OCI-LY3 (cell line): ENCODE results near the gene UQCC2.

ENCODE experiments used
- H2AFZ ChIP-seq: fragments of 200-600, 300-600 bp; shearing (Covaris generic); 2 replicates; pipeline ENCODE4 v1.6.0; 2014; ENCODE audit warnings: antibody characterized with exemption, low read depth, low read length
- H3K27ac ChIP-seq: fragments of 200-600, 300-600 bp; sonication (generic); 2 replicates; pipeline ENCODE4 v1.5.1; 2014; ENCODE audit warnings: mild to moderate bottlenecking, low read length, moderate library complexity, mixed read lengths
- H3K27me3 ChIP-seq: fragments of 200-600, 300-600 bp; sonication (generic); 2 replicates; pipeline ENCODE4 v1.6.1; 2014; ENCODE audit warnings: low read depth, low read length, mixed read lengths
- H3K36me3 ChIP-seq: fragments of 200-600, 300-600 bp; sonication (generic); replicated peaks from 2 replicates; pipeline ENCODE3; 2014; ENCODE audit warnings: low read depth, low read length, mixed read lengths
- H3K4me1 ChIP-seq: fragments of 300-600, 200-600 bp; sonication (generic); 2 replicates; pipeline ENCODE4 v1.6.1; 2014; ENCODE audit warnings: low read length, mixed read lengths
- H3K4me2 ChIP-seq: fragments of 200-600, 300-600 bp; sonication (generic); 2 replicates; pipeline ENCODE4 v1.6.1; 2014; ENCODE audit warnings: low read length, mixed read lengths
- H3K4me3 ChIP-seq: fragments of 300-600, 200-600 bp; sonication (generic); 2 replicates; pipeline ENCODE4 v1.5.1; 2014; ENCODE audit warnings: antibody characterized with exemption, mild to moderate bottlenecking, low read length, moderate library complexity
- H3K79me2 ChIP-seq: fragments of 300-600, 200-600 bp; shearing (Covaris generic); 2 replicates; pipeline ENCODE4 v1.6.1; 2014; ENCODE audit warnings: mild to moderate bottlenecking, low read length, mixed read lengths
- H3K9ac ChIP-seq: fragments of 300-600, 200-600 bp; shearing (Covaris generic); 2 replicates; pipeline ENCODE4 v1.6.0; 2014; ENCODE audit warnings: mild to moderate bottlenecking, low read length, moderate library complexity
- H3K9me3 ChIP-seq: fragments of 200-600, 300-600 bp; shearing (Covaris generic); 2 replicates; pipeline ENCODE4 v1.6.1; 2014; ENCODE audit warnings: low read length, mixed read lengths; ENCODE audit not compliant: insufficient read depth
- H4K20me1 ChIP-seq: fragments of 200-600, 300-600 bp; sonication (generic); 2 replicates; pipeline ENCODE4 v1.6.1; 2016; ENCODE audit warnings: low read length, mixed read lengths; ENCODE audit not compliant: insufficient read depth
- EZH2phosphoT487 ChIP-seq: fragments of 200-600 bp; shearing (Covaris generic); IDR thresholded peaks from 2 replicates; pipeline ENCODE4 v1.6.1; 2018; ENCODE audit warnings: antibody characterized with exemption, mixed run types, low read depth
- TF ChIP-seq, protein P1 (sequence below): fragments of 200-600, 300-600 bp; sonication (generic); IDR thresholded peaks from 2 replicates; pipeline ENCODE4 v1.5.1; 2014; ENCODE audit warnings: antibody characterized with exemption, low read length, low read depth

UQCC2 gene

DNA sequence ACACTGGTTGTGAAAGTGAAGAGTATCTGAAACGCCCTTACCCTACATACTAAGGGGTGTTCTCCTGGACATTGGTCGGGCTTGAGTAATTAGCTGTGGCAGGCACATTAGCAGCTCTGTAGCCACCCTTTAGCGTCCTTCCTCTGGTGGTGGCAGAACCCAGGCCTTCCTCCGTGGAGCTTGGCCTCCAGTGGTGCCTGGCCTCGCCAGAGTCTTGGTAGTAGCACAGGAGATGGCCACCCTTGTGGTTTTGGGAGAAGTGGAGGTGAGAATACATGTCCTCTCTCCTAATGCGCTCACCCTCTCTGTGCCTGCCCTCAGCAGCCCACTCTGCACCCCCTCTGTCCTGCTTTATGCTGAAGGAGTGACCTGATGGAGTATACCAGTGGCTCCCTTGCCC lies 17.6 kb upstream of the UQCC2 start:
- H3K27me3 ChIP-seq, result peaks cover 7% of the 10 kb centered on the region
- H3K9ac ChIP-seq, result no peak overlapping the region
- no peak overlapping the region for H3K4me3 ChIP-seq
- H3K4me1 ChIP-seq, result no peaks in the 10 kb centered on the region
- H4K20me1 ChIP-seq, result no peaks in the 10 kb centered on the region
- TF ChIP-seq EZH2phosphoT487, result no peak
- TF ChIP-seq, protein P1, sequence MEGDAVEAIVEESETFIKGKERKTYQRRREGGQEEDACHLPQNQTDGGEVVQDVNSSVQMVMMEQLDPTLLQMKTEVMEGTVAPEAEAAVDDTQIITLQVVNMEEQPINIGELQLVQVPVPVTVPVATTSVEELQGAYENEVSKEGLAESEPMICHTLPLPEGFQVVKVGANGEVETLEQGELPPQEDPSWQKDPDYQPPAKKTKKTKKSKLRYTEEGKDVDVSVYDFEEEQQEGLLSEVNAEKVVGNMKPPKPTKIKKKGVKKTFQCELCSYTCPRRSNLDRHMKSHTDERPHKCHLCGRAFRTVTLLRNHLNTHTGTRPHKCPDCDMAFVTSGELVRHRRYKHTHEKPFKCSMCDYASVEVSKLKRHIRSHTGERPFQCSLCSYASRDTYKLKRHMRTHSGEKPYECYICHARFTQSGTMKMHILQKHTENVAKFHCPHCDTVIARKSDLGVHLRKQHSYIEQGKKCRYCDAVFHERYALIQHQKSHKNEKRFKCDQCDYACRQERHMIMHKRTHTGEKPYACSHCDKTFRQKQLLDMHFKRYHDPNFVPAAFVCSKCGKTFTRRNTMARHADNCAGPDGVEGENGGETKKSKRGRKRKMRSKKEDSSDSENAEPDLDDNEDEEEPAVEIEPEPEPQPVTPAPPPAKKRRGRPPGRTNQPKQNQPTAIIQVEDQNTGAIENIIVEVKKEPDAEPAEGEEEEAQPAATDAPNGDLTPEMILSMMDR, result no peak
- no peak overlapping the region for H3K4me2 ChIP-seq
- no peak overlapping the region for H2AFZ ChIP-seq
- no peaks in the 10 kb centered on the region for H3K9me3 ChIP-seq
- no peak overlapping the region for H3K27ac ChIP-seq
- H3K79me2 ChIP-seq, result no peaks in the 10 kb centered on the region
- no peaks in the 10 kb centered on the region for H3K36me3 ChIP-seq

DNA sequence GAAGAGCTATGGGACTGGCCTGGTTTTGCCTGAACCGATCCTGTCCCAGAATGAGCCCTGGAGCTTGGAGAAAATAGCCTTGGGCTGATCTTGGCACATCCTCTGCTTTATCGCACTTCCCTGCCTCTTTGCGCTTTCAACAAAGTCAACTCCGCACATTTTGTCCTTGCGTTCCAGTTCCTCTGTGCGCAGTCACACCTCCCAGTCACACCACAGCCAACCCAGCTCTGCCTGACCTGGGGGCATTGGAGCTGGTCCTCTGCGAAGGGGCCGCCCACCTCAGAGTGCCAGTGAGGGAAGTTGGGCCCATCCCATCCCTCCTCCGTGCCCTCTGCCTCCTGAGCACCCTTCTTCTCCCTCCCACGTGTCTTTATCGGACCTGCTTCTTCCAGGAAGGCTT lies 16.9 kb upstream of the UQCC2 start:
- H3K4me2 ChIP-seq, result no peak overlapping the region
- no peak overlapping the region for H2AFZ ChIP-seq
- H3K9ac ChIP-seq, result no peak overlapping the region
- H3K36me3 ChIP-seq, result no peaks in the 10 kb centered on the region
- H3K4me3 ChIP-seq, result no peak overlapping the region
- H3K79me2 ChIP-seq, result no peaks in the 10 kb centered on the region
- no peaks in the 10 kb centered on the region for H3K4me1 ChIP-seq
- peaks cover 13% of the 10 kb centered on the region for H3K27me3 ChIP-seq
- no peaks in the 10 kb centered on the region for H4K20me1 ChIP-seq
- H3K9me3 ChIP-seq, result no peaks in the 10 kb centered on the region
- no peak overlapping the region for H3K27ac ChIP-seq
- TF ChIP-seq, protein P1, result no peak
- TF ChIP-seq EZH2phosphoT487, result no peak

DNA sequence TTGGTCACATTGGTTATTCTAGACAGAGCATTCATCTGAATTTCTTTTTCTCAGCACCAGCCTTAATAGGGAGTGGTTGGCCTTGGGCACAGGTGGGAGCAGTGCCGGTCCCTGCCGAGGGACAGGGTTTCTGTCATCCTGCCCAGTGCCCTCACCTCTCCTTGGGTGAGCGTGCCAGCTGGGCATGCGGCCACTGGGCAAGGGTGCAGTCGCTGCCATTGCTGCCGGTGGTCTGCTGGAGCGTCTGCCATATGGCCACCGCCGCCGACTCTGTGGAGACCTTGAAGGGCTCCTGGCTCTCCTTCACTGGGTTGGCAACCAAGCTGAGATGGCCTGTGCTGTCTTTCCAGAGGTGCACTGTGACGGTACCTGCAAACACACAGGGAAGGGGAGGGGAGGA lies 16.4 kb upstream of the UQCC2 start:
- no peak for TF ChIP-seq EZH2phosphoT487
- TF ChIP-seq, protein P1, result no peak
- Histone ChIP-seq H3K4me2 (no peak overlapping the region), H3K27me3 (peaks cover 18% of the 10 kb centered on the region), H4K20me1 (no peaks in the 10 kb centered on the region), H2AFZ (no peak overlapping the region), H3K4me3 (no peak overlapping the region), H3K9me3 (no peaks in the 10 kb centered on the region), H3K79me2 (no peaks in the 10 kb centered on the region), H3K9ac (no peak overlapping the region), H3K4me1 (no peaks in the 10 kb centered on the region), H3K36me3 (no peaks in the 10 kb centered on the region), H3K27ac (no peak overlapping the region)

DNA sequence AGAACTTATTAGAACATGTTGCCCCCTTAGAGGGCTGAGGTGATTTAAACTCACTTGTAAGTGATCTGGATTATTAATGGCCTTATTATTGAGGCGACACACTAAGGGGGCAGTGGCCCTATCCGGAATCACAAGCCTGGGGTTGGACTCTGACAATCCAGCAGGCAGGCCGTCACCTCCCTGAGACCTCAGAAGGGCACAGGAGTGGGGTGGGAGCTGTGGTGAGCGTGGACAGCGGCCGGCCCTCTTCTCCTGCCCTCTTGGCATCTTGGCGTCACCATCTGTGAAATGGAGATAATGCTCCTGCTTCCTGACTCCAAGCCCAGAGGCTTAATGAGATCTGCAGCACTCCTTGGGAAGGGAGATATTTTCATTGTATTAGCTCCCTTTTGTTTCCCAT lies 15.6 kb upstream of the UQCC2 start:
- no peaks in the 10 kb centered on the region for H3K9me3 ChIP-seq
- no peak overlapping the region for H3K4me2 ChIP-seq
- TF ChIP-seq EZH2phosphoT487, result no peak
- TF ChIP-seq, protein P1, result no peak
- H4K20me1 ChIP-seq, result no peaks in the 10 kb centered on the region
- H3K79me2 ChIP-seq, result no peaks in the 10 kb centered on the region
- H3K27ac ChIP-seq, result no peak overlapping the region
- H2AFZ ChIP-seq, result no peak overlapping the region
- H3K27me3 ChIP-seq, result peaks cover 25% of the 10 kb centered on the region
- H3K36me3 ChIP-seq, result no peaks in the 10 kb centered on the region
- no peaks in the 10 kb centered on the region for H3K4me1 ChIP-seq
- H3K9ac ChIP-seq, result no peak overlapping the region
- H3K4me3 ChIP-seq, result no peak overlapping the region
